Measurements from ENCODE around the gene DNAH1. TPM values are rescaled to one million over a fixed set of nuclear protein-coding genes. Genes with fewer than 3 reads are reported as not detected.

DNAH1 gene
- total and polyA plus RNA-seq, 2 of the 4 experiments (the other 2 are of a cell fraction): 2.0 to 4.0 TPM

DNA sequence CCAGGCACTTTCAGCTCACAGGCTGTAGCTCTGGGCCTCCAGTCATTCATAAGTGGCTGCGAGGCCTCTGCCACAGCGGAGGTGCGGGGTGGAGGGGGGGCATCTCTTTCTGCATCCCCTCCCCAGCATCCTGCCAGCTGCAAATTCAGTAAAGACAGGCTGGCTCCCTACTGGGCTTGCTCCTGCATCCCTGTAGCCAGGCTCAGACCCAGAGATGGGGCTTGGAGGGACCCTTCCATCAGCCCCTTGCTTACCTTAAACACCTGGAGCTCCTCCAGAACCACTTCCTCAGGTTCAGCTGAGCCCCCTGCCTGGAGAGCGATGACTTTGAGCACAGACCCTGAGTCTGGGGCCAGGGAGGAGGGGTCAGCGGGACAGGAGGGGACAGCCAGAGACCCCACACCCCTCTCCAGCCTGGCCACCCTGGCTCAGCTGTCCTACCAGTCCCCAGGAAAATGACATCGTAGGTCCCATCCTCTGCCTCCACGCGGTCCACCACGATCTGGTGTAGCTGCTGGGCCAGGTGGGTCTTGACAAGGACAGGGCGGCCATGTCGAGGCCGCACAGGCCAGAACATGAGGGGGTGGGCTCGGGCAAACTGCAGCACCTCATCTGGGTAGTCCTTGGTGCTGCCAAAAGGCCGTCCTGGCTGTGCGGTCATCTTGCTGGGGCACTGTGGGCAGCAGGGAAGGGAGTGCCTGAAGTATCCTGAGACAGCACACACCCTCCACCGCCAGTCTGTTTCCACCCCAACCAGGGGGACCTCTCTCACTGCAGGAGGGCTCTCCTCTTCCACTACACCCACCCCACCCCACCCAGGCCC lies 123.5 kb downstream of the DNAH1 start:
- no peak overlapping the region for H3K9ac ChIP-seq (ENCODE audit: low read depth, low read length)
- H3K14ac ChIP-seq (replicated peaks; ENCODE audit: low read depth, low read length): no peak overlapping the region
- no peak overlapping the region for H2BK5ac ChIP-seq (ENCODE audit: low read depth, low read length, poor library complexity, severe bottlenecking)
- dilution Hi-C loops (cut with HindIII; ENCODE audit: low sequenced_read_pairs, unreplicated experiment): no loop called here
- H3K4me3 ChIP-seq (ENCODE audit: insufficient read depth, low read depth, low read length): no peak overlapping the region
- intact Hi-C loops (cut with micrococcal nuclease): no loop called here
- no peak overlapping the region for H2BK20ac ChIP-seq (ENCODE audit: low read depth, low read length)
- H3K9me3 ChIP-seq (ENCODE audit: control insufficient read depth, insufficient read depth, low read length): no peaks in the 10 kb centered on the region
- H4K20me1 ChIP-seq (ENCODE audit: insufficient read depth, low read length): no peaks in the 10 kb centered on the region; the same call in 1 of the 2 replicates
- BruUV-seq (replicated peaks): no TSS peak
- in situ Hi-C loops (cut with MboI; ENCODE audit: low sequenced_read_pairs): no loop called here
- no peak overlapping the region for H2AK5ac ChIP-seq (ENCODE audit: low read depth, low read length)
- POLR2A ChIA-PET (ENCODE audit: unreplicated experiment): no interaction called here
- ATAC-seq (ENCODE audit: low read depth): no peak
- no peak overlapping the region for H2AK9ac ChIP-seq (replicated peaks; ENCODE audit: low read depth, low read length, poor library complexity)
- H2AFZ ChIP-seq (replicated peaks; ENCODE audit: low read length, poor library complexity): no peak overlapping the region
- H4K5ac ChIP-seq (ENCODE audit: low read depth, low read length): no peak overlapping the region
- H2BK15ac ChIP-seq (ENCODE audit: low read depth, low read length): no peak overlapping the region
- H3K4me1 ChIP-seq (ENCODE audit: control insufficient read depth, insufficient read depth, low read length): peaks cover 8% of the 10 kb centered on the region; the same call in 1 of the 2 replicates
- H3K4me2 ChIP-seq (ENCODE audit: low read depth, low read length): no peak overlapping the region
- 96% methylated on average over 4 of the region's 16 CpGs; no CpG with 5 or more reads in 1 of the 2 experiments for WGBS, 2 experiments (ENCODE audit: extremely low coverage in 2 of 2, insufficient read length in 1 of 2)
- H3K27me3 ChIP-seq (ENCODE audit: control insufficient read depth, insufficient read depth, low read length): peaks cover 5% of the 10 kb centered on the region; the same call in 1 of the 2 replicates
- no peak overlapping the region for H3K18ac ChIP-seq (ENCODE audit: low read depth, low read length)
- H3K23ac ChIP-seq (ENCODE audit: low read depth, low read length): no peak overlapping the region
- H4K8ac ChIP-seq (ENCODE audit: low read depth in 2 of 2, low read length in 2 of 2): no peak overlapping the region
- H3K27ac ChIP-seq (ENCODE audit: insufficient read depth, low read length): no peak overlapping the region
- CTCF ChIA-PET: interaction anchor here (0.7 kb wide), 1 partner anchor 159 kb away, joined by 3 read pairs; no protein-coding TSS in a partner anchor
- H3K9me1 ChIP-seq (ENCODE audit: insufficient read depth, low read length): no peaks in the 10 kb centered on the region
- no peak overlapping the region for H3K4ac ChIP-seq (ENCODE audit: low read depth, low read length)
- DNase-seq: no peak
- H3K36me3 ChIP-seq (ENCODE audit: control insufficient read depth, insufficient read depth, low read length): no peaks in the 10 kb centered on the region
- TF ChIP-seq RFX5 (IDR thresholded peaks at IDR 0.05; ENCODE audit: low read depth, low read length): no peak
- no peak overlapping the region for H2BK120ac ChIP-seq (ENCODE audit: low read depth, low read length)
- no peak overlapping the region for H4K91ac ChIP-seq (ENCODE audit: insufficient read depth, low read depth, low read length)
- no peaks in the 10 kb centered on the region for H3K79me1 ChIP-seq (ENCODE audit: low read depth in 1 of 2, low read length in 2 of 2)
- H3K56ac ChIP-seq (ENCODE audit: extremely low read depth, insufficient read depth, low read length): no peak overlapping the region
